HepG2 (cell line): ENCODE results near the gene CDC27. TPM values are rescaled to one million over a fixed set of nuclear protein-coding genes. Genes with fewer than 3 reads are reported as not detected.
A peak's percentile ranks its signal among the peaks of the same experiment; 100 is the strongest.

ENCODE experiments used
- CBX2 ChIP-seq, 2 experiments: fragments of 200-600 bp in 1 of 2; sonication (generic); formaldehyde crosslinking in 1 of 2; IDR thresholded peaks; 2 replicates each; pipeline versions ENCODE4 v1.7.0 to v1.8.1; 2018 to 2022; ENCODE audit warnings: low read depth in 2 of 2, low read length in 1 of 2, mild to moderate bottlenecking in 1 of 2, missing genetic modification reagents in 1 of 2
- CENPT ChIP-seq: sonication (generic); formaldehyde crosslinking; IDR thresholded peaks from 2 replicates; pipeline ENCODE4 v1.8.0; 2022; ENCODE audit warnings: low read depth, mild to moderate bottlenecking, moderate library complexity, missing genetic modification reagents
- ELF4 ChIP-seq: sonication (generic); formaldehyde crosslinking; IDR thresholded peaks from 2 replicates; pipeline ENCODE4 v1.5.0; 2020; ENCODE audit warnings: missing genetic modification reagents, mild to moderate bottlenecking, moderate library complexity, borderline replicate concordance
- NPAS2 ChIP-seq: sonication (generic); formaldehyde crosslinking; IDR thresholded peaks from 2 replicates; pipeline ENCODE4 v1.8.0; 2022; ENCODE audit warnings: mild to moderate bottlenecking, missing genetic modification reagents, borderline replicate concordance
- POLR2AphosphoS5 ChIP-seq: IDR thresholded peaks from 2 replicates; pipeline ENCODE4 v1.6.1; 2012; ENCODE audit warnings: low read depth, low read length
- STAT5B ChIP-seq: sonication (generic); formaldehyde crosslinking; IDR thresholded peaks from 2 replicates; pipeline ENCODE4 v1.4.0; 2020; ENCODE audit warnings: missing genetic modification reagents
- ZNF232 ChIP-seq: sonication (generic); formaldehyde crosslinking; IDR thresholded peaks from 2 replicates; pipeline ENCODE4 v1.4.0; 2020; ENCODE audit warnings: missing genetic modification reagents, borderline replicate concordance
- ZNF446 ChIP-seq: sonication (generic); formaldehyde crosslinking; IDR thresholded peaks from 2 replicates; pipeline ENCODE4 v1.5.0; 2020; ENCODE audit warnings: mild to moderate bottlenecking, missing genetic modification reagents
- ZNF564 ChIP-seq: sonication (generic); formaldehyde crosslinking; IDR thresholded peaks from 2 replicates; pipeline ENCODE4 v1.8.1; 2023; ENCODE audit warnings: mild to moderate bottlenecking, missing genetic modification reagents
- ZNF567 ChIP-seq: sonication (generic); formaldehyde crosslinking; IDR thresholded peaks from 2 replicates; pipeline ENCODE4 v1.8.1; 2023; ENCODE audit warnings: mild to moderate bottlenecking, missing genetic modification reagents, borderline replicate concordance
- ZNF839 ChIP-seq: sonication (generic); formaldehyde crosslinking; IDR thresholded peaks from 2 replicates; pipeline ENCODE4 v1.4.0; 2020; ENCODE audit warnings: missing genetic modification reagents, mild to moderate bottlenecking, borderline replicate concordance
- ZNF891 ChIP-seq: sonication (generic); formaldehyde crosslinking; IDR thresholded peaks from 2 replicates; pipeline ENCODE4 v1.5.0; 2020; ENCODE audit warnings: mild to moderate bottlenecking, missing genetic modification reagents
- ZSCAN29 ChIP-seq: sonication (generic); formaldehyde crosslinking; conservative IDR thresholded peaks from 2 replicates; pipeline ENCODE4 v1.4.0; 2020; ENCODE audit warnings: mild to moderate bottlenecking, missing genetic modification reagents
- polyA plus RNA-seq, 8 experiments: library from polyadenylated mRNA; depleted of rRNA in 3 of 8; stranded (reverse) in 7 of 8; unstranded in 1 of 8; fragments of >200 nt; fragmentation: Illumina TruSeq in 4 of 8; extraction: Trizol in 4 of 8; gene quantifications; 2 replicates each; pipeline versions ENCODE4 v1.2.1 to v1.2.3, GENCODE V29; 2011 to 2016; ENCODE audit warnings: low read depth in 4 of 8, missing spikeins in 1 of 8, mixed read lengths in 1 of 8; ENCODE audit not compliant: insufficient read depth in 1 of 8
- total RNA-seq, 5 experiments: library from RNA; depleted of rRNA; stranded (reverse); fragments of >200 nt; fragmentation: Illumina TruSeq; extraction: Trizol; gene quantifications; 2 replicates each; pipeline ENCODE4 v1.2.3, GENCODE V29; 2016; ENCODE audit warnings: low read depth in 1 of 5
- TF ChIP-seq, protein P1 (sequence below): sonication (generic); formaldehyde crosslinking; IDR thresholded peaks from 2 replicates; pipeline ENCODE4 v1.5.0; 2020; ENCODE audit warnings: missing genetic modification reagents
- TF ChIP-seq, protein P2 (sequence below): sonication (generic); formaldehyde crosslinking; IDR thresholded peaks from 2 replicates; pipeline ENCODE4 v1.4.0; 2020; ENCODE audit warnings: missing genetic modification reagents
- TF ChIP-seq, protein P3 (sequence below): sonication (generic); formaldehyde crosslinking; IDR thresholded peaks from 2 replicates; pipeline ENCODE4 v1.8.0; 2022; ENCODE audit warnings: mild to moderate bottlenecking, missing genetic modification reagents, moderate library complexity
- TF ChIP-seq, protein P4 (sequence below): sonication (generic); formaldehyde crosslinking; IDR thresholded peaks from 2 replicates; pipeline ENCODE4 v1.4.0; 2020; ENCODE audit warnings: low read depth, mild to moderate bottlenecking, missing genetic modification reagents

The CDC27 gene
- total and polyA plus RNA-seq, 2 of the 13 experiments (the other 11 are each of a cell fraction or from before 2014, with no cell fraction given): 80.7 to 102 TPM

DNA sequence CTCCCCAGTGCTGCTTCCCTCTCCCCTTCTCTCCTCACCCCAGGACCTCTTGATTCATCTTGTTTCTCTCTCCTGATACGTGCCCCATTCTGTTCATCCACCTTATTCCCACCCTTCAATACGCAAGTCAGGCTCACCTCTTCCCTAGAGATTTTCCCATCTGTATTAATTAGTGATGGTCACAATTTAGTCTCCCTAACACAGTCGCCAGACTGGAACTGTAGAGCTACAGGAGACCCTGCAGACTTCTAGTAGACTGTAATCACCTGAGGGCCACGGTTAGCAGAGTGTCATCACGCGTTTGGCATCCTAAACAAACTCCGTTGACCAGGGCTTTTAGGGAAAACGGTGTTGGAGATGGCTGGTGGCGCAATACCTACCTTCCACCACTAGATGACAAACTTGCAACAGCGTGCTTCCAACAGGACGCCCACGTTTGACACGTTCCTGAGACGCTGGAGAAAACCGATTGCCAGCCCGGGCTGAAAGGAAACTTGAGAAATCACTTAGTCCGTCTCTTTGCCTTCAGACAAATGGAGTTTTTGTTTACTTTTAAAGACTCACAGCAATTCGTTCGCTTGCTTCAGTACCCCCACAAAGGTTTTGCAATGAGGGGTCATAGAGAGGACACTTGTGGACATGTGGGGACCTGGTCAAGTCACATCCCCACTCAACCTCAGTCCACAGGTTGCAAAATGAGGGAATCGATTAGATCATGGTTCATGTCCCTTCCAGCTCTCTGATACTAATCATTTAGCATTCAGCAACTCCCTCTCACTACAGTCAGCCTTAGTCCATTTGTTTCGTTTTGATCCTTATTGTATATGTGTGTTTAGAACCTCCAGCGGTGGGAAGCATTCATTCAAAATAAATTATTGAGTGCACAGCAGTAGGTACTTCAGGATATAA is 40.7 kb upstream of the CDC27 start (continued):
- TF ChIP-seq, protein P1, sequence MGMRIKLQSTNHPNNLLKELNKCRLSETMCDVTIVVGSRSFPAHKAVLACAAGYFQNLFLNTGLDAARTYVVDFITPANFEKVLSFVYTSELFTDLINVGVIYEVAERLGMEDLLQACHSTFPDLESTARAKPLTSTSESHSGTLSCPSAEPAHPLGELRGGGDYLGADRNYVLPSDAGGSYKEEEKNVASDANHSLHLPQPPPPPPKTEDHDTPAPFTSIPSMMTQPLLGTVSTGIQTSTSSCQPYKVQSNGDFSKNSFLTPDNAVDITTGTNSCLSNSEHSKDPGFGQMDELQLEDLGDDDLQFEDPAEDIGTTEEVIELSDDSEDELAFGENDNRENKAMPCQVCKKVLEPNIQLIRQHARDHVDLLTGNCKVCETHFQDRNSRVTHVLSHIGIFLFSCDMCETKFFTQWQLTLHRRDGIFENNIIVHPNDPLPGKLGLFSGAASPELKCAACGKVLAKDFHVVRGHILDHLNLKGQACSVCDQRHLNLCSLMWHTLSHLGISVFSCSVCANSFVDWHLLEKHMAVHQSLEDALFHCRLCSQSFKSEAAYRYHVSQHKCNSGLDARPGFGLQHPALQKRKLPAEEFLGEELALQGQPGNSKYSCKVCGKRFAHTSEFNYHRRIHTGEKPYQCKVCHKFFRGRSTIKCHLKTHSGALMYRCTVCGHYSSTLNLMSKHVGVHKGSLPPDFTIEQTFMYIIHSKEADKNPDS: 0 out of 2 replicates have a peak, but pooled peaks have one; percentile 27
- no peak for TF ChIP-seq ZNF891 (CRISPR knock-in tag)
- TF ChIP-seq, protein P2, sequence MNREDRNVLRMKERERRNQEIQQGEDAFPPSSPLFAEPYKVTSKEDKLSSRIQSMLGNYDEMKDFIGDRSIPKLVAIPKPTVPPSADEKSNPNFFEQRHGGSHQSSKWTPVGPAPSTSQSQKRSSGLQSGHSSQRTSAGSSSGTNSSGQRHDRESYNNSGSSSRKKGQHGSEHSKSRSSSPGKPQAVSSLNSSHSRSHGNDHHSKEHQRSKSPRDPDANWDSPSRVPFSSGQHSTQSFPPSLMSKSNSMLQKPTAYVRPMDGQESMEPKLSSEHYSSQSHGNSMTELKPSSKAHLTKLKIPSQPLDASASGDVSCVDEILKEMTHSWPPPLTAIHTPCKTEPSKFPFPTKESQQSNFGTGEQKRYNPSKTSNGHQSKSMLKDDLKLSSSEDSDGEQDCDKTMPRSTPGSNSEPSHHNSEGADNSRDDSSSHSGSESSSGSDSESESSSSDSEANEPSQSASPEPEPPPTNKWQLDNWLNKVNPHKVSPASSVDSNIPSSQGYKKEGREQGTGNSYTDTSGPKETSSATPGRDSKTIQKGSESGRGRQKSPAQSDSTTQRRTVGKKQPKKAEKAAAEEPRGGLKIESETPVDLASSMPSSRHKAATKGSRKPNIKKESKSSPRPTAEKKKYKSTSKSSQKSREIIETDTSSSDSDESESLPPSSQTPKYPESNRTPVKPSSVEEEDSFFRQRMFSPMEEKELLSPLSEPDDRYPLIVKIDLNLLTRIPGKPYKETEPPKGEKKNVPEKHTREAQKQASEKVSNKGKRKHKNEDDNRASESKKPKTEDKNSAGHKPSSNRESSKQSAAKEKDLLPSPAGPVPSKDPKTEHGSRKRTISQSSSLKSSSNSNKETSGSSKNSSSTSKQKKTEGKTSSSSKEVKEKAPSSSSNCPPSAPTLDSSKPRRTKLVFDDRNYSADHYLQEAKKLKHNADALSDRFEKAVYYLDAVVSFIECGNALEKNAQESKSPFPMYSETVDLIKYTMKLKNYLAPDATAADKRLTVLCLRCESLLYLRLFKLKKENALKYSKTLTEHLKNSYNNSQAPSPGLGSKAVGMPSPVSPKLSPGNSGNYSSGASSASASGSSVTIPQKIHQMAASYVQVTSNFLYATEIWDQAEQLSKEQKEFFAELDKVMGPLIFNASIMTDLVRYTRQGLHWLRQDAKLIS (CRISPR knock-in tag): 0 out of 2 replicates have a peak, but pooled peaks have one; percentile 47
- 0 out of 2 replicates have a peak, but pooled peaks have one; percentile 55 for TF ChIP-seq ZNF232
- no peak for TF ChIP-seq POLR2AphosphoS5
- no peak for TF ChIP-seq ZNF567 (CRISPR knock-in tag)
- TF ChIP-seq ZNF564 (CRISPR knock-in tag): no peak
- TF ChIP-seq ZNF839 (CRISPR knock-in tag): no peak
- TF ChIP-seq CBX2 (IDR thresholded peaks at IDR 0.05; ENCODE audit: low read depth, low read length): peak; percentile 70; the same call in 1 of the 2 replicates
- TF ChIP-seq CBX2 (CRISPR knock-in tag; IDR thresholded peaks at IDR 0.05; ENCODE audit: low read depth): no peak
- TF ChIP-seq ZNF446: no peak
- 0 out of 2 replicates have a peak, but pooled peaks have one; percentile 69 for TF ChIP-seq ZSCAN29 (CRISPR knock-in tag)
- TF ChIP-seq, protein P3, sequence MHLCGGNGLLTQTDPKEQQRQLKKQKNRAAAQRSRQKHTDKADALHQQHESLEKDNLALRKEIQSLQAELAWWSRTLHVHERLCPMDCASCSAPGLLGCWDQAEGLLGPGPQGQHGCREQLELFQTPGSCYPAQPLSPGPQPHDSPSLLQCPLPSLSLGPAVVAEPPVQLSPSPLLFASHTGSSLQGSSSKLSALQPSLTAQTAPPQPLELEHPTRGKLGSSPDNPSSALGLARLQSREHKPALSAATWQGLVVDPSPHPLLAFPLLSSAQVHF (CRISPR knock-in tag): no peak
- TF ChIP-seq, protein P4, sequence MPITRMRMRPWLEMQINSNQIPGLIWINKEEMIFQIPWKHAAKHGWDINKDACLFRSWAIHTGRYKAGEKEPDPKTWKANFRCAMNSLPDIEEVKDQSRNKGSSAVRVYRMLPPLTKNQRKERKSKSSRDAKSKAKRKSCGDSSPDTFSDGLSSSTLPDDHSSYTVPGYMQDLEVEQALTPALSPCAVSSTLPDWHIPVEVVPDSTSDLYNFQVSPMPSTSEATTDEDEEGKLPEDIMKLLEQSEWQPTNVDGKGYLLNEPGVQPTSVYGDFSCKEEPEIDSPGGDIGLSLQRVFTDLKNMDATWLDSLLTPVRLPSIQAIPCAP (CRISPR knock-in tag): no peak
- no peak for TF ChIP-seq CENPT (CRISPR knock-in tag)
- TF ChIP-seq ELF4 (CRISPR knock-in tag): no peak
- TF ChIP-seq STAT5B (CRISPR knock-in tag): 0 out of 2 replicates have a peak, but pooled peaks have one; percentile 21
- no peak for TF ChIP-seq NPAS2
